ENCODE measurements around the gene PAXX. TPM values are rescaled to one million over a fixed set of nuclear protein-coding genes. Genes with fewer than 3 reads are reported as not detected.

The PAXX gene
- total RNA-seq, 1 donor from 2014 or later, result 84.9 TPM

DNA sequence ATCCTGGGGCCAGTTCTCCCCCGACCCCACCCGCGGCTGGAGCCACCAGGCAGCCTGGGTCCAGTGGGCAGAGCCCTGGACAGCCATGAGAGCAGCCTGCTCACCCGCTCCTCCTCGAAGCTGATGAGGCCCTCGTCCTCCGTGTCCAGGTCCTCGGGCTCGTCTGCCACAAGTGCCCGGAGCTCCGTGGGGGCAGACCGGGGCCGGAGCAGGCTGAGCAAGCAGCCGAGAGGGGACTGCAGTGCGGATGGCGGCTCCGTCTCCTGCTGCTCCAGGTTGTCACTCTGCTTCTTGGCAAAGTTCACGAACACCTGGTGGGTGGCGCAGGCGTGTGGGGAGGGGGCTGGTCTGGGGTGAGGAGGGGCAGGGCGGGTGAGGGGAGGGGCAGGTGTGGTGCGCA is 16.1 kb downstream of the PAXX start:
- Mint-ChIP-seq H3K4me1 (no peaks in the 10 kb centered on the region), H3K9me3 (no peaks in the 10 kb centered on the region), H3K36me3 (ENCODE audit: low read depth) (no peaks in the 10 kb centered on the region), H3K27me3 (ENCODE audit: low read depth) (no peaks in the 10 kb centered on the region), H3K4me3 (no peak overlapping the region), H3K27ac (ENCODE audit: unreplicated experiment) (no peak overlapping the region)
- TF ChIP-seq, protein P1, sequence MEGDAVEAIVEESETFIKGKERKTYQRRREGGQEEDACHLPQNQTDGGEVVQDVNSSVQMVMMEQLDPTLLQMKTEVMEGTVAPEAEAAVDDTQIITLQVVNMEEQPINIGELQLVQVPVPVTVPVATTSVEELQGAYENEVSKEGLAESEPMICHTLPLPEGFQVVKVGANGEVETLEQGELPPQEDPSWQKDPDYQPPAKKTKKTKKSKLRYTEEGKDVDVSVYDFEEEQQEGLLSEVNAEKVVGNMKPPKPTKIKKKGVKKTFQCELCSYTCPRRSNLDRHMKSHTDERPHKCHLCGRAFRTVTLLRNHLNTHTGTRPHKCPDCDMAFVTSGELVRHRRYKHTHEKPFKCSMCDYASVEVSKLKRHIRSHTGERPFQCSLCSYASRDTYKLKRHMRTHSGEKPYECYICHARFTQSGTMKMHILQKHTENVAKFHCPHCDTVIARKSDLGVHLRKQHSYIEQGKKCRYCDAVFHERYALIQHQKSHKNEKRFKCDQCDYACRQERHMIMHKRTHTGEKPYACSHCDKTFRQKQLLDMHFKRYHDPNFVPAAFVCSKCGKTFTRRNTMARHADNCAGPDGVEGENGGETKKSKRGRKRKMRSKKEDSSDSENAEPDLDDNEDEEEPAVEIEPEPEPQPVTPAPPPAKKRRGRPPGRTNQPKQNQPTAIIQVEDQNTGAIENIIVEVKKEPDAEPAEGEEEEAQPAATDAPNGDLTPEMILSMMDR (conservative IDR thresholded peaks at IDR 0.05), result no peak
- no peak for DNase-seq (ENCODE audit: low read depth, low spot score)

GRCh38 chr9:137009217-137009616 is 17.0 kb downstream of the PAXX start:
- no peak for DNase-seq (ENCODE audit: low read depth, low spot score)
- Mint-ChIP-seq H3K4me3 (no peak overlapping the region), H3K4me1 (no peaks in the 10 kb centered on the region), H3K27me3 (ENCODE audit: low read depth) (no peaks in the 10 kb centered on the region), H3K36me3 (ENCODE audit: low read depth) (no peaks in the 10 kb centered on the region), H3K9me3 (no peaks in the 10 kb centered on the region), H3K27ac (ENCODE audit: unreplicated experiment) (no peak overlapping the region)
- TF ChIP-seq, protein P1 (conservative IDR thresholded peaks at IDR 0.05), result no peak

- Mint-ChIP-seq H3K9me3 (no peaks in the 10 kb centered on the region), H3K4me1 (no peaks in the 10 kb centered on the region), H3K36me3 (ENCODE audit: low read depth) (no peaks in the 10 kb centered on the region), H3K27me3 (ENCODE audit: low read depth) (no peaks in the 10 kb centered on the region), H3K27ac (ENCODE audit: unreplicated experiment) (no peak overlapping the region), H3K4me3 (no peak overlapping the region)
- no peak for DNase-seq (ENCODE audit: low read depth, low spot score)
- TF ChIP-seq, protein P1 (conservative IDR thresholded peaks at IDR 0.05), result no peak
These were observed 17.9 kb downstream of the PAXX start for GRCh38 chr9:137009938-137010732.

DNA sequence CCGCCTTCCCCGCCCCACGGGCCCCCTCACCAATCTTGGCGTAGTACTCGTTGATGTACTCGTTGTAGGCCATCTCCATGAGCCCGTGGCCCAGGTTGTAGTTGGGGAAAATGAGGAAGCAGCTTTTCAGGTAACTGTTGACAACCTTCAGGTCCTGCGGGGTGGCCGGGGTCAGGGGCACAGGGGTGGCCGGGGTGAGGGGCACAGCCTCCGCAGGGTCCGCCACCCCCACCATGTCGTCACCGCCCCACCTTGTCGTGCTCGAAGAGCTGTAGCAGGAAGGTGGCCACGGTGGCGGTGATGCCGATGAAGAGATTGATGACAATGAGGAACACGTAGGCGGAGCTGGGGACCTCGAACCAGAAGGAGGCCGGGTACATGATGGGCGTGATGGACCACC is 18.9 kb downstream of the PAXX start:
- Mint-ChIP-seq H3K27ac (ENCODE audit: unreplicated experiment) (no peak overlapping the region), H3K27me3 (ENCODE audit: low read depth) (no peaks in the 10 kb centered on the region), H3K9me3 (no peaks in the 10 kb centered on the region), H3K4me3 (no peak overlapping the region), H3K4me1 (no peaks in the 10 kb centered on the region), H3K36me3 (ENCODE audit: low read depth) (no peaks in the 10 kb centered on the region)
- TF ChIP-seq, protein P1 (conservative IDR thresholded peaks at IDR 0.05), result no peak
- no peak for DNase-seq (ENCODE audit: low read depth, low spot score)

DNA sequence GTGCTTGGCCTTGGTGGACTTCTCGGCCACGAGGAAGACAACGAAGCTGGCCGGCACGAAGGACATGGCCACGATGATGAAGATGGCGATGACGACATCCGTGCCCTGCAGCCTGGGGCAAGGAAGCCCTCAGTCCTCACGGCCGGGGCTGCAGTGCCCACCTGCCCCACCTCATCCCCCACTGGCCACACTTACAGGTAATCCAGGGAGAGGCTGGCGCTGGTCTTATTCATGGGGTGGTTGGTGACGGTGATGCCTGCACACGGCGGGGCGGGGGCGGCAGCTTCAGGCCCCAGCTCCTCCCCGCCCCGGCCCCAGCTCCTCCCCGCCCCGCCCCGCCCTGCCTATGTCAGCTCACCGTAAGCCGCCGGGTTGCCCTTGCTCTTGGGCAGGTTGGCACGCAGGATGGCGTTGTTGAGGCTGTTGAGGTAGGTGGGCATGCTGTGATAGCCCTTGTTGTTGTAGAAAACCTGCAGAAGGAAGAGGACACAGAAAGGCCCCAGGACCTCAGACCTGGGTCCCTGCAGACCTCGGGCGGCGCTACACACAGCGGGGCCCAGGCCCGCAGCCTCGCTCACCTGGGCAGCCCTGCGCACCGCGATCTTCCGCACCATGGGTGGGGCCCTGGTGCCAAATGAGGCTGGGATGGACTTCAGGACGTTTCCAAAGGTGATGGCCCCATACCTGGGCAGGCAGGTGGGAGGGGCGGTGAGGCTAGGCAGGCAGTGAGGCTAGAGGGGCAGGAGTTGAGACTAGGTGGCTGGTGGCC is 19.9 kb downstream of the PAXX start:
- no peak for DNase-seq (ENCODE audit: low read depth, low spot score)
- no peak overlapping the region for H3K4me3 Mint-ChIP-seq
- no peaks in the 10 kb centered on the region for H3K4me1 Mint-ChIP-seq
- H3K27me3 Mint-ChIP-seq (ENCODE audit: low read depth), result no peaks in the 10 kb centered on the region
- no peaks in the 10 kb centered on the region for H3K9me3 Mint-ChIP-seq
- TF ChIP-seq, protein P1 (conservative IDR thresholded peaks at IDR 0.05), result no peak
- H3K27ac Mint-ChIP-seq (ENCODE audit: unreplicated experiment), result no peak overlapping the region
- H3K36me3 Mint-ChIP-seq (ENCODE audit: low read depth), result no peaks in the 10 kb centered on the region

Data from neural crest cell (in vitro differentiated cells).